OCI-LY3 (cell line): Measurements from ENCODE around the gene REST.

Experiments used
- H2AFZ ChIP-seq: fragments of 200-600, 300-600 bp; shearing (Covaris generic); 2 replicates; pipeline ENCODE4 v1.6.0; 2014; ENCODE audit warnings: antibody characterized with exemption, low read depth, low read length
- H3K27ac ChIP-seq: fragments of 200-600, 300-600 bp; sonication (generic); 2 replicates; pipeline ENCODE4 v1.5.1; 2014; ENCODE audit warnings: mild to moderate bottlenecking, low read length, moderate library complexity, mixed read lengths
- H3K27me3 ChIP-seq: fragments of 200-600, 300-600 bp; sonication (generic); 2 replicates; pipeline ENCODE4 v1.6.1; 2014; ENCODE audit warnings: low read depth, low read length, mixed read lengths
- H3K36me3 ChIP-seq: fragments of 200-600, 300-600 bp; sonication (generic); replicated peaks from 2 replicates; pipeline ENCODE3; 2014; ENCODE audit warnings: low read depth, low read length, mixed read lengths
- H3K4me1 ChIP-seq: fragments of 300-600, 200-600 bp; sonication (generic); 2 replicates; pipeline ENCODE4 v1.6.1; 2014; ENCODE audit warnings: low read length, mixed read lengths
- H3K4me2 ChIP-seq: fragments of 200-600, 300-600 bp; sonication (generic); 2 replicates; pipeline ENCODE4 v1.6.1; 2014; ENCODE audit warnings: low read length, mixed read lengths
- H3K4me3 ChIP-seq: fragments of 300-600, 200-600 bp; sonication (generic); 2 replicates; pipeline ENCODE4 v1.5.1; 2014; ENCODE audit warnings: antibody characterized with exemption, mild to moderate bottlenecking, low read length, moderate library complexity
- H3K79me2 ChIP-seq: fragments of 300-600, 200-600 bp; shearing (Covaris generic); 2 replicates; pipeline ENCODE4 v1.6.1; 2014; ENCODE audit warnings: mild to moderate bottlenecking, low read length, mixed read lengths
- H3K9ac ChIP-seq: fragments of 300-600, 200-600 bp; shearing (Covaris generic); 2 replicates; pipeline ENCODE4 v1.6.0; 2014; ENCODE audit warnings: mild to moderate bottlenecking, low read length, moderate library complexity
- H3K9me3 ChIP-seq: fragments of 200-600, 300-600 bp; shearing (Covaris generic); 2 replicates; pipeline ENCODE4 v1.6.1; 2014; ENCODE audit warnings: low read length, mixed read lengths; ENCODE audit not compliant: insufficient read depth
- H4K20me1 ChIP-seq: fragments of 200-600, 300-600 bp; sonication (generic); 2 replicates; pipeline ENCODE4 v1.6.1; 2016; ENCODE audit warnings: low read length, mixed read lengths; ENCODE audit not compliant: insufficient read depth
- EZH2phosphoT487 ChIP-seq: fragments of 200-600 bp; shearing (Covaris generic); IDR thresholded peaks from 2 replicates; pipeline ENCODE4 v1.6.1; 2018; ENCODE audit warnings: antibody characterized with exemption, mixed run types, low read depth
- TF ChIP-seq, protein P1 (sequence below): fragments of 200-600, 300-600 bp; sonication (generic); IDR thresholded peaks from 2 replicates; pipeline ENCODE4 v1.5.1; 2014; ENCODE audit warnings: antibody characterized with exemption, low read length, low read depth

The REST gene

DNA sequence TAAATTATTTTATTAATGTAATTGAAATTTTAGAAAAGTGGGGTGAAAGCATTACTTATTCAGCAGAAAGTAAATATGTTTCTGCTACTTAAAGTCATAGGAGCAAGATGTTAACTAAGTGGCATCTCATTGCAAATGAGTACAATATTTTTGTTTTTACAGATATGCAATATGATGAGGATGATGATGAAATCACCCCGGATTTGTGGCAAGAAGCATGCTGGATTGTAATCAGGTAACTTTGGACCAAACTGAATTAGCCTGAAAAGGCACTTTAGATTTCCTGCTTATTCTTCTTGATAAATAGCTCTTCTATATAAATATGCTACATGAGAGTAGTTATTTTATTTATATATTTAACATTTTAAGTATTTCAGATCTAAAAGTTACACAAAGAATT lies 78.5 kb downstream of the REST start:
- H3K4me1 ChIP-seq: peaks cover 12% of the 10 kb centered on the region
- no peak overlapping the region for H3K4me3 ChIP-seq
- no peaks in the 10 kb centered on the region for H3K9me3 ChIP-seq
- H3K4me2 ChIP-seq: no peak overlapping the region
- H3K27me3 ChIP-seq: no peaks in the 10 kb centered on the region
- no peak overlapping the region for H2AFZ ChIP-seq
- H4K20me1 ChIP-seq: peaks cover 53% of the 10 kb centered on the region
- no peak overlapping the region for H3K9ac ChIP-seq
- H3K27ac ChIP-seq: no peak overlapping the region
- TF ChIP-seq, protein P1, sequence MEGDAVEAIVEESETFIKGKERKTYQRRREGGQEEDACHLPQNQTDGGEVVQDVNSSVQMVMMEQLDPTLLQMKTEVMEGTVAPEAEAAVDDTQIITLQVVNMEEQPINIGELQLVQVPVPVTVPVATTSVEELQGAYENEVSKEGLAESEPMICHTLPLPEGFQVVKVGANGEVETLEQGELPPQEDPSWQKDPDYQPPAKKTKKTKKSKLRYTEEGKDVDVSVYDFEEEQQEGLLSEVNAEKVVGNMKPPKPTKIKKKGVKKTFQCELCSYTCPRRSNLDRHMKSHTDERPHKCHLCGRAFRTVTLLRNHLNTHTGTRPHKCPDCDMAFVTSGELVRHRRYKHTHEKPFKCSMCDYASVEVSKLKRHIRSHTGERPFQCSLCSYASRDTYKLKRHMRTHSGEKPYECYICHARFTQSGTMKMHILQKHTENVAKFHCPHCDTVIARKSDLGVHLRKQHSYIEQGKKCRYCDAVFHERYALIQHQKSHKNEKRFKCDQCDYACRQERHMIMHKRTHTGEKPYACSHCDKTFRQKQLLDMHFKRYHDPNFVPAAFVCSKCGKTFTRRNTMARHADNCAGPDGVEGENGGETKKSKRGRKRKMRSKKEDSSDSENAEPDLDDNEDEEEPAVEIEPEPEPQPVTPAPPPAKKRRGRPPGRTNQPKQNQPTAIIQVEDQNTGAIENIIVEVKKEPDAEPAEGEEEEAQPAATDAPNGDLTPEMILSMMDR: no peak
- no peak for TF ChIP-seq EZH2phosphoT487
- peaks cover 97% of the 10 kb centered on the region for H3K79me2 ChIP-seq
- H3K36me3 ChIP-seq: peaks cover 56% of the 10 kb centered on the region

GRCh38 chr4:56986952-56987351 lies 79.3 kb downstream of the REST start:
- peaks cover 12% of the 10 kb centered on the region for H3K4me1 ChIP-seq
- peaks cover 56% of the 10 kb centered on the region for H3K36me3 ChIP-seq
- no peak overlapping the region for H3K4me3 ChIP-seq
- no peak overlapping the region for H2AFZ ChIP-seq
- H3K9ac ChIP-seq: no peak overlapping the region
- no peak overlapping the region for H3K4me2 ChIP-seq
- H3K27ac ChIP-seq: no peak overlapping the region
- H3K79me2 ChIP-seq: peaks cover 97% of the 10 kb centered on the region
- no peaks in the 10 kb centered on the region for H3K27me3 ChIP-seq
- H4K20me1 ChIP-seq: peaks cover 46% of the 10 kb centered on the region
- no peak for TF ChIP-seq EZH2phosphoT487
- TF ChIP-seq, protein P1: no peak
- H3K9me3 ChIP-seq: no peaks in the 10 kb centered on the region

- Histone ChIP-seq H3K36me3 (peaks cover 66% of the 10 kb centered on the region), H4K20me1 (peaks cover 30% of the 10 kb centered on the region), H2AFZ (no peak overlapping the region), H3K9me3 (no peaks in the 10 kb centered on the region), H3K4me2 (no peak overlapping the region), H3K4me3 (no peak overlapping the region), H3K27me3 (no peaks in the 10 kb centered on the region), H3K4me1 (peaks cover 12% of the 10 kb centered on the region), H3K9ac (no peak overlapping the region), H3K27ac (no peak overlapping the region), H3K79me2 (peaks cover 72% of the 10 kb centered on the region)
- TF ChIP-seq, protein P1: no peak
- TF ChIP-seq EZH2phosphoT487: no peak
These were observed 82.6 kb downstream of the REST start for GRCh38 chr4:56990109-56990905.

GRCh38 chr4:56995525-56995924 lies 87.8 kb downstream of the REST start:
- no peak overlapping the region for H2AFZ ChIP-seq
- no peak overlapping the region for H3K4me3 ChIP-seq
- peaks cover 7% of the 10 kb centered on the region for H4K20me1 ChIP-seq
- peaks cover 28% of the 10 kb centered on the region for H3K79me2 ChIP-seq
- TF ChIP-seq EZH2phosphoT487: no peak
- TF ChIP-seq, protein P1: no peak
- no peaks in the 10 kb centered on the region for H3K9me3 ChIP-seq
- no peak overlapping the region for H3K4me2 ChIP-seq
- H3K27ac ChIP-seq: no peak overlapping the region
- no peaks in the 10 kb centered on the region for H3K27me3 ChIP-seq
- peaks cover 55% of the 10 kb centered on the region for H3K36me3 ChIP-seq
- H3K4me1 ChIP-seq: no peaks in the 10 kb centered on the region
- no peak overlapping the region for H3K9ac ChIP-seq
